Activated naive CD4-positive, alpha-beta T cell treated with Interleukin-2 at 50 U/mL for 16 hours (primary cell): ENCODE measurements around the gene KCTD17.

ENCODE experiments used
- DNase-seq: peaks from one replicate; pipeline ENCODE4 v3.0.0-alpha.2; 2020

Gene KCTD17

GRCh38 chr22:37021041-37021440 lies 30.5 kb upstream of the KCTD17 start:
- DNase-seq = no peak

- peak; percentile 59 for DNase-seq
Measured at GRCh38 chr22:37021710-37022482, 29.6 kb upstream of the KCTD17 start.

GRCh38 chr22:37022483-37023337 lies 28.8 kb upstream of the KCTD17 start:
- no peak for DNase-seq

- no peak for DNase-seq
Measured at GRCh38 chr22:37023743-37024338, 27.7 kb upstream of the KCTD17 start.

- no peak for DNase-seq
Measured at GRCh38 chr22:37024339-37025157, 27.0 kb upstream of the KCTD17 start.

- DNase-seq = no peak
Measured at GRCh38 chr22:37025500-37026070, 26.0 kb upstream of the KCTD17 start.

GRCh38 chr22:37026325-37026724 lies 25.2 kb upstream of the KCTD17 start:
- no peak for DNase-seq

- no peak for DNase-seq
Measured at GRCh38 chr22:37027556-37027955, 24.0 kb upstream of the KCTD17 start.

- no peak for DNase-seq
Measured at GRCh38 chr22:37028692-37029674, 22.6 kb upstream of the KCTD17 start.

- no peak for DNase-seq
Measured at GRCh38 chr22:37030560-37031281, 20.8 kb upstream of the KCTD17 start.

GRCh38 chr22:37032134-37032534 lies 19.4 kb upstream of the KCTD17 start:
- no peak for DNase-seq

- no peak for DNase-seq
Measured at GRCh38 chr22:37032535-37033460, 18.7 kb upstream of the KCTD17 start.

- no peak for DNase-seq
Measured at GRCh38 chr22:37033605-37034430, 17.7 kb upstream of the KCTD17 start.

GRCh38 chr22:37036655-37037377 lies 14.7 kb upstream of the KCTD17 start:
- DNase-seq = no peak

- DNase-seq = no peak
Measured at GRCh38 chr22:37037669-37038068, 13.9 kb upstream of the KCTD17 start.

GRCh38 chr22:37039466-37039865 lies 12.1 kb upstream of the KCTD17 start:
- no peak for DNase-seq

GRCh38 chr22:37043209-37043827 lies 8.2 kb upstream of the KCTD17 start:
- DNase-seq = no peak
